NCI-H2081 (cell line): ENCODE data around the gene XYLT1.

Source experiments
- DNase-seq, 2 experiments: peaks; one replicate each; lab custom pipeline; 2025; lab: John Stamatoyannopoulos, UW

XYLT1 gene

DNA sequence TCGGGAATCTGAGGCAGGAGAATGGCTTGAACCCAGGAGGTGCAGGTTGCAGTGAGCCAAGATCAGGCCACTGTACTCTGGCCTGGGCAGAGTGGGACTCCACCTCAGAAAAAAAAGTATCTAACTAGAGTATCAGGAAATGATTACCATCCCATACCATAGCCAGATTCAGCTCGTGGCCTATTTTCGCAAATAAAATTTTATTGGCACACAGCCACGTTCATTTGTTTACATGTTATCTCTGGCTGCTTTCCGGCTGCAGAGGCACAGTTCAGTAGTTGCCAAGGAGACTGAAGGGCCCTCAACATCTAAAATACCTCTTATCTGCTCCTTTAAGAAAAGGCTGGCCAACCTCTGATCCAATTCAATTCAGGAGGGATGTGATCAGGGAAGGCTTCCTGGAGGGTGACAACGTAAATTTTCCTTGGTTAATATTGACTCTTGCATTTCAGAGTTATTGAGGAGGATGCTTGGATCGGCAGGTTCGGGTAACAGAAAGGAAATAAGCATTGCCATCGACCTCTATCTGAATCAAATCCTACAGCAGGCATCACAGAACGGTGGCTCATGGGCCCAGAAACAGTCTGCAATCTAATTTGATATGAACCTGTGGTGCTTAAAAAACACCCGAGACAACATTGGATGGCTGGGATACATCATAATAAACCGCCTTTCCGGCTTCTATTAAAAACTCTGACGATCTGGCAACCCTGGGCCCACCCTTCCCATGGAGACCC, 73.8 kb downstream of the XYLT1 start:
- peak; percentile 4 to 48 for DNase-seq

GRCh38 chr16:17395849-17396480, 74.8 kb downstream of the XYLT1 start:
- no peak for DNase-seq

- no peak for DNase-seq
These were observed 77.7 kb downstream of the XYLT1 start for GRCh38 chr16:17392857-17393692.

- no peak for DNase-seq
These were observed 78.5 kb downstream of the XYLT1 start for GRCh38 chr16:17392127-17392856.

GRCh38 chr16:17391715-17392114, 79.0 kb downstream of the XYLT1 start:
- DNase-seq: no peak

- DNase-seq: no peak
These were observed 81.4 kb downstream of the XYLT1 start for GRCh38 chr16:17389384-17389783.

- DNase-seq: no peak
These were observed 83.5 kb downstream of the XYLT1 start for GRCh38 chr16:17387256-17387655.

- no peak for DNase-seq
These were observed 84.5 kb downstream of the XYLT1 start for GRCh38 chr16:17386229-17386628.

GRCh38 chr16:17384471-17384870, 86.3 kb downstream of the XYLT1 start:
- no peak for DNase-seq

DNA sequence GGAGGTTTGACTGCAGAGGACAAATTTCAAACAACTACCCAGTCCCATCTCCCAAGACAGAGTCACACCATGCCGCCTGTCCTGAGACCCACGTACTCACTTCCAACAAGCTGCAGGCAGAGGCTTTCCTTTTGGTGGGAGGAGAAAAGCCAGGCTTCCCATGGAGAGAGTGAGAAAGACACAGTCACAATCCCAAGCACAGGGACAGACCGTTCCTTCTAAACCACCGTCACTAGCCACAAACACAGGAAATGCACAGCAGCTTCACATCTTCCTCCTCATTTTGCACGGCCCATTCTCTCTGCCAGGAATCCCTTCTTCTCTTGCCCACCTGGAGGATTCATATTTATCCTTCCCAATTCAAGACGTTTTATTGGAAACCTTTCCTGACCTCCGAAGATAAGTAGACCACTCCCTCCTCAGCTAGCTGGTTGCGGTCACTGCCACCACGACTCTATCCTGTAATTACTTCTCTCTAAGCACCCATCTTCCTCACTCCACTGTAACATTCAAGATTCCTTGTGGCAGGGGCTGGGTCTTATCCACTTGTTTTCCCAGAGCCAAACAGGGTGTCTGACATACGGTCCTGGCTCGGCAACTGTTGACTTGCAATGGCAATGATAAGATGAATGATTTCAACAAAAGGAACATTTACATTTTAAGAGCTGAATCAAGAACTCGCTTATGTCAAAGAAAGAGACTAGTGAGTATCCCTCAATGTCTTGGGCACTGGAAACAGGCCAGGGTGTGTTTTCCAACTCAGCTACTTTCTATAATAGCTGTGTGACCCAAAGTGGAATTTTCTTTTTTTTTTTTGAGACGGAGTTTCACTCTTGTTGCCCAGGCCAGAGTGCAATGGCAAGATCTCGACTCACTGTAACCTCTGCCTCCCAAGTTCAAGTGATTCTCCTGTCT, 87.6 kb downstream of the XYLT1 start:
- no peak for DNase-seq

DNA sequence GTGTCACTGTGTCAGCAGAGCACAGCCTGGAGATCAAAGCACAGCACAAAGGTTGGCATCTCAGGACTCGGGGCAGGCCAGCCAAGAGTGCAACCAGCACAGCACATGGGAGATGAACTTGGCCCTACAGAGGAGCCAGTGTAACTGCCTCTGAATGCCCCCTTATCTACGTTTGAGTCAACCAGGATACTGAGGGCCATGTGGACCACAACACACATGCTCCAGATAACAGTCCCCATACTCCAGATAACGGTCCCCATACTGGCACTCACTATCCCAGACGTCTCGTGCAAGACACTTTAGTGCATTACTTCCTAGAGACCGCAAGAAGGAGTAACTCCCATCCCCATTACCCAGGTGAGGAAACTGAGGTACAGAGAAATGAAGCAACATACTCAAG, 88.2 kb downstream of the XYLT1 start:
- no peak for DNase-seq

DNA sequence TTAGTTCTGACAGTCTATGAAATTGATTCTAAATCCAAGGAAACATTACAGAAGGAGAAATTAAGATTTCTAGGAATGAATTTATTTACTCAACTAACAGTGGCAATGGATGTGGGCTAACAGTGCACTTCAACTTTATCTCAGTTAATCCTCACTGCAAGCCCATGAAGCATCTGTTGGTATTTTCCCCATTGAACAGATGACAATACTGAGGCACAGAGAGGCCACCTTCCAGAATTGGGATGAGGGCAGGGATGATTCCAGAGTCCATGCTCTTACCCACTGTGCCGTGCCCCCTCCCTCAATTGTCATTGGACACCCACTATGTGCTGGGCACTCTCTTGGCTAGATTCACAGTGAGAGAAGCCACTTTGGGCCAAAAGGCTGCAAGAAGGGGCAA, 89.0 kb downstream of the XYLT1 start:
- DNase-seq: no peak

GRCh38 chr16:17380613-17381012, 90.1 kb downstream of the XYLT1 start:
- DNase-seq: no peak

DNA sequence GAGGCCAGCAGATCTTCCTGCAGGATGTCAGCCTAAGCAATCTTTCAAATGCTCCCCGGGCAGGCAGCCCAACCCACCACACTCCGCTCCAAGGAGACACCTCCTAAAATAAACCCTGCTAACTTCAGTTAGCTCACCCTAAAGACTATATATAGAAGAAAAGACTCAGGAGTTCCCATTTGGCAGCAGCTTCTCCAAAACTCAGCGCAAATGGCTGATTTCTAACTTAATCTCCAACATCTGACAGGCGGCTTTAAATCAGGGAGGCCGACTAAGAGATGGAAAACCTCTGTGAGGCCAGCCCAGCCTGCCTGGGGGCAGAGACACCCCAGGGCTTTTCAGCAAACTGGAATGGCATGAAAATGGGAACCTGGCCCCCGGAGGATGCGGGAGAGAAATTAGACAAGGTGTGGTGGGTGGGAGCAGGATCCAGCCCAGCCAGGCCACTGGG, 91.6 kb downstream of the XYLT1 start:
- no peak for DNase-seq

DNA sequence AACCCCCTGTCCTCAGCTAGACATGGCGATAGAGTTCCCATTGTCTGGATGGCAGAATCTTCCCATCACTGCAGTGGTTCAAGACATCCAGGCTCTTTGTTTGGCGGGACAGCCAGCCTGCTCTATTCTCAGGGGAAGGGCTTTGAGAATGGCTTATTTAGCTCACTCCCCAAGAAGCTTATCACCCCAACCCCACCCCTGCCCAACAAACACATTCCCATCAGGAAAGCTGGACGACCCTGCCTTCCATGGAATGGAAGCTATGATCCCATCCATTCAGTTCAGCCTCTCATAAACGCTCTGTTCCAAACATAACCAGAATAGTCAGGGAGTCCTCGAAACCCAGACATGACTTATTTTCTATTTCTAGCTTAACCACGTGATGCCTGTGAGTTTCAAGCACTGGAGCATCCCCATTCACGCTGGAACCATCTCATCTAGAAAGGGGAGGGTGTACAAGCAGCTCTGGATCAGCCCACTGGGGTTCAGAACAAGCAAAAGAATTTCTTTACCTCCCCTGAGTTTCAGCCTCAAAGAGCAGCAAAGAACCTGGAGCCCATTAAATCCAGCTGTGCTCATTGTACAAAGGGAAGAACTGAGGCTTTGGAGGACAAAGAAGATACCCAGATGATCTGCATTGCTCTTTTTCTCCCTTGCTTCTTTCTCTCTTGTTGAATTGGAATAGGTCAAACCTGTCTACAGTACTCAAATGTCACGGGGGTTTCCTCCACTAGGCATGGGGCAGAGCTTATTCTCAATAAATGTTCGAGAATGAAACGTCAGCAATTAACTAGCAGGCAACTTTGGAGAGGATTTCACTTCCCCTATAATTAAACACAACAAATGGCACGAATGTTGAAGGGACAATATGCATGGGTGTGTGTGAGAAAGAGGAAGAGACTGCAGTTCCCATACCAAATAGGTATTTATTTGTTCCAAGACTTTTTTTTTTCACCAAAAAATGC, 93.1 kb downstream of the XYLT1 start:
- DNase-seq: no peak

DNA sequence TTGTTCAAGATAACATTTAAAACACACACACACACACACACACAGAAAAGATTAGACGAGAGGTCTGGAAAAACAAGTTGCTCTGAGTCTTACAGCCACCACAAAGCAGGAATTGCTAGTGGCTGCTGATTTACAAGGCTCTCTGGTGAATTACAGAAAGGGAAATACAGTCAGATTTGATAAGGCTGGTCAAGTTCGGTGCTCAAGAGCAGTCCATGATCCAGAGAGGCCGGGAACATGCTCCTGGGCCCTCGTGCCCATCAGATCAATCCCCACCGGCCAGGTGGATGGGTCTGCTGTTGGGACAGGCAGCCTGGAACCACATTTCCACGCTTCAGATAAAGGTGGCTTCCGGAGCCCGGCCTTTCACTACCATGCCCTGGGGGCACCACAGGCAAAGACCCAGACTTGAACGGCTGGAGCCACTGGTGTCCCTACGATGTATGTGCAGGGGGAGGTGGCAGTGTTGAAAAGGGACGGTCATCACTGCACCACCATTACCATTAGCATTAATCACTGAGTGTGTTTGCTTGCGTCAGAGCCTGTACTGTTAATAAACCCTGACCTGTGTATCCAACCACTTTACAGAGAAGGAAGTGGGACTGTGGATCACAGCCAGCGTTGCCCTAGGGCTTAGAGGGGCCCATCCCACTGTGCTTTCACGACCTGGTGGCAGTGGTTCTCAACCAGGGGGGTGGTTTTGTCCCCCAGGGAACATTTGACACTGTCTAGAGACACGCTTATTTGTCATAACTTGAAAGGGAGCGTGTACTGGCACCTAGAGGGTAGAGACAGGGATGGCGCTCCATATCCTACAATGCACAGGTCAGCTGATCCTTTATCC, 95.1 kb downstream of the XYLT1 start:
- peak; percentile 23 to 29 for DNase-seq

- DNase-seq: no peak
These were observed 96.0 kb downstream of the XYLT1 start for GRCh38 chr16:17374668-17375255.

GRCh38 chr16:17373533-17373932, 97.2 kb downstream of the XYLT1 start:
- DNase-seq: no peak

- DNase-seq: no peak
These were observed 98.4 kb downstream of the XYLT1 start for GRCh38 chr16:17372386-17372785.
